Neural cell (in vitro differentiated cells): ENCODE data around the gene SLC38A7. TPM values are rescaled to one million over a fixed set of nuclear protein-coding genes. Genes with fewer than 3 reads are reported as not detected.

ENCODE experiments used
- H2AFZ ChIP-seq: fragments of 200-600, 300-800 bp; sonication (generic), shearing (Covaris generic); 2 replicates; pipeline ENCODE4 v1.6.0; 2014; ENCODE audit warnings: low read depth, mild to moderate bottlenecking, antibody characterized with exemption, low read length, moderate library complexity
- H3F3A ChIP-seq: fragments of 200-600 bp; shearing (Covaris generic); 2 replicates; pipeline ENCODE4 v1.6.1; 2016; ENCODE audit warnings: mild to moderate bottlenecking, moderate library complexity, mixed read lengths, antibody characterized with exemption, low read length; ENCODE audit not compliant: insufficient read depth, poor library complexity, severe bottlenecking
- H3K27ac ChIP-seq: fragments of 200-600, 300-800 bp; sonication (generic), shearing (Covaris generic); 2 replicates; pipeline ENCODE4 v1.5.1; 2014; ENCODE audit warnings: mild to moderate bottlenecking, low read length, moderate library complexity
- H3K27me3 ChIP-seq: fragments of 300-800, 200-600 bp; sonication (generic), shearing (Covaris generic); 2 replicates; pipeline ENCODE4 v1.6.0; 2014; ENCODE audit warnings: mild to moderate bottlenecking, low read depth, low read length, moderate library complexity; ENCODE audit not compliant: insufficient read depth
- H3K36me3 ChIP-seq: fragments of 300-800, 200-600 bp; sonication (generic), shearing (Covaris generic); 2 replicates; pipeline ENCODE4 v1.5.1; 2014; ENCODE audit warnings: mild to moderate bottlenecking, antibody characterized with exemption, low read length, moderate library complexity; ENCODE audit not compliant: insufficient read depth
- H3K4me2 ChIP-seq: fragments of 300-800, 200-600 bp; sonication (generic), shearing (Covaris generic); 2 replicates; pipeline ENCODE4 v1.6.0; 2014; ENCODE audit warnings: mild to moderate bottlenecking, low read length
- H3K4me3 ChIP-seq: fragments of 300-800, 200-600 bp; sonication (generic), shearing (Covaris generic); 2 replicates; pipeline ENCODE4 v1.5.1; 2014; ENCODE audit warnings: mild to moderate bottlenecking, low read length, moderate library complexity
- H3K79me2 ChIP-seq: fragments of 200-600 bp; shearing (Covaris generic); replicated peaks from 2 replicates; pipeline ENCODE4 v1.6.0; 2014; ENCODE audit warnings: mild to moderate bottlenecking, low read length, moderate library complexity; ENCODE audit not compliant: insufficient read depth
- H3K9ac ChIP-seq: fragments of 300-800, 200-600 bp; sonication (generic), shearing (Covaris generic); 2 replicates; pipeline ENCODE4 v1.6.1; 2016; ENCODE audit warnings: mild to moderate bottlenecking, low read length, mixed read lengths
- H3K9me2 ChIP-seq: fragments of 200-600 bp; shearing (Covaris generic); 2 replicates; pipeline ENCODE4 v1.6.1; 2016; ENCODE audit warnings: mild to moderate bottlenecking, low read length, mixed read lengths; ENCODE audit not compliant: insufficient read depth
- H3K9me3 ChIP-seq: fragments of 200-600, 300-800 bp; sonication (generic), shearing (Covaris generic); 2 replicates; pipeline ENCODE4 v1.6.1; 2016; ENCODE audit warnings: mild to moderate bottlenecking, mixed run types, low read length, moderate library complexity, mixed read lengths
- H4K20me1 ChIP-seq: fragments of 200-600 bp; shearing (Covaris generic); 2 replicates; pipeline ENCODE4 v1.6.1; 2016; ENCODE audit warnings: mild to moderate bottlenecking, mixed run types; ENCODE audit not compliant: insufficient read depth
- CTCF ChIP-seq: fragments of 450-650 bp; IDR thresholded peaks from 2 replicates; pipeline ENCODE4 v1.5.1; 2014; ENCODE audit warnings: antibody characterized with exemption, mild to moderate bottlenecking, moderate library complexity; ENCODE audit not compliant: poor library complexity, severe bottlenecking
- EP300 ChIP-seq: fragments of 450-650 bp; conservative IDR thresholded peaks from 2 replicates; pipeline ENCODE4 v1.6.1; 2014; ENCODE audit warnings: antibody characterized with exemption, mild to moderate bottlenecking, moderate library complexity; ENCODE audit not compliant: poor library complexity, severe bottlenecking
- EZH2 ChIP-seq: fragments of 200-600, 300-800 bp; shearing (Covaris generic), sonication (generic); IDR thresholded peaks from 2 replicates; pipeline ENCODE4 v1.6.1; 2014; ENCODE audit warnings: antibody characterized with exemption, low read length, borderline replicate concordance, mild to moderate bottlenecking; ENCODE audit not compliant: insufficient read depth, poor library complexity, severe bottlenecking
- MXI1 ChIP-seq: fragments of 450-650 bp; conservative IDR thresholded peaks from 2 replicates; pipeline ENCODE4 v1.6.1; 2014; ENCODE audit warnings: antibody characterized with exemption, mild to moderate bottlenecking; ENCODE audit not compliant: poor library complexity, severe bottlenecking
- POLR2AphosphoS5 ChIP-seq: IDR thresholded peaks from 2 replicates; pipeline ENCODE4 v1.6.1; 2012
- RAD21 ChIP-seq: fragments of 450-650 bp; conservative IDR thresholded peaks from 2 replicates; pipeline ENCODE4 v1.6.1; 2014; ENCODE audit warnings: antibody characterized with exemption, mild to moderate bottlenecking, moderate library complexity
- REST ChIP-seq: IDR thresholded peaks from 2 replicates; pipeline ENCODE4 v1.6.1; 2012; ENCODE audit warnings: borderline replicate concordance
- SMC3 ChIP-seq: fragments of 450-650 bp; conservative IDR thresholded peaks from 2 replicates; pipeline ENCODE4 v1.6.1; 2014; ENCODE audit warnings: antibody characterized with exemption, mild to moderate bottlenecking, moderate library complexity; ENCODE audit not compliant: poor library complexity
- TAF1 ChIP-seq: IDR thresholded peaks from 2 replicates; pipeline ENCODE4 v1.6.1; 2012; ENCODE audit warnings: low read depth
- polyA plus RNA-seq: library from polyadenylated mRNA; depleted of rRNA; stranded (reverse); fragments of >200 nt; gene quantifications from 2 replicates; pipeline ENCODE4 v1.2.3, GENCODE V29; 2014

The SLC38A7 gene
- polyA plus RNA-seq, 1 donor from 2014 or later: 10.2 TPM

- Histone ChIP-seq H3K4me3 (peak overlapping the region; percentile 88), H3K27me3 (no peaks in the 10 kb centered on the region), H3K27ac (peak overlapping the region; percentile 93), H3K9ac (peak overlapping the region; percentile 94), H2AFZ (peak overlapping the region; percentile 86), H3K9me2 (no peaks in the 10 kb centered on the region), H3K9me3 (no peaks in the 10 kb centered on the region), H4K20me1 (no peaks in the 10 kb centered on the region), H3K4me2 (peak overlapping the region; percentile 98), H3F3A (no peaks in the 10 kb centered on the region), H3K36me3 (no peaks in the 10 kb centered on the region), H3K79me2 (peaks cover 49% of the 10 kb centered on the region)
- TF ChIP-seq RAD21 (no peak), EP300 (no peak), REST (no peak), POLR2AphosphoS5 (no peak), SMC3 (no peak), TAF1 (no peak), EZH2 (no peak), MXI1 (no peak), CTCF (no peak)
Observed at GRCh38 chr16:58628845-58629732, 55.5 kb downstream of the SLC38A7 start.

GRCh38 chr16:58624209-58624608 is 60.4 kb downstream of the SLC38A7 start:
- Histone ChIP-seq H3K4me3 (no peak overlapping the region), H3K9me3 (no peaks in the 10 kb centered on the region), H3K36me3 (no peaks in the 10 kb centered on the region), H3F3A (no peaks in the 10 kb centered on the region), H3K9ac (no peak overlapping the region), H3K27ac (no peak overlapping the region), H2AFZ (no peak overlapping the region), H4K20me1 (no peaks in the 10 kb centered on the region), H3K27me3 (no peaks in the 10 kb centered on the region), H3K9me2 (no peaks in the 10 kb centered on the region), H3K4me2 (no peak overlapping the region), H3K79me2 (peaks cover 80% of the 10 kb centered on the region)
- no peak for TF ChIP-seq REST
- no peak for TF ChIP-seq SMC3
- TF ChIP-seq MXI1: no peak
- no peak for TF ChIP-seq POLR2AphosphoS5
- no peak for TF ChIP-seq RAD21
- TF ChIP-seq EZH2: no peak
- no peak for TF ChIP-seq CTCF
